Measurements from ENCODE around the gene SLC44A5.

DNA sequence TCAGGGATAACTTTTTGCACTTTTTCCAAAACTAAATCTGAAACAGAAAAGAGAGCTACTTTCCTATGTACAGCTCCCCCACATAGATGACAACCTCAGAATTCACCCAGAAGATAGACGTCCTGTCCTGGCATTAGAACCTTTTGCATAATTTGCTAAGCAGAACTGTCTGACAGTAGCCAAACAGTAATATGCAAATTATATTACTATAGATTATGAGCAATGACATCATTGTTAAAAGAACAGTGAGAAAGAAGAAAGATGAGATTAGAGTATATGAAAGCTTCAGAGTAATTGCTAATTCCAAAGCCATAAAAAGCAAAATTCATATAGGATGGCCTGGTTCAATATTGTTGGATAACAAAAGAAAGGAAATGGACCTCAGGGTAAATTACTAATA is 43.7 kb downstream of the SLC44A5 start:
- TF ChIP-seq POLR2A (IDR thresholded peaks at IDR 0.05; ENCODE audit: low read length): no peak
- no peak for TF ChIP-seq GATA1 (IDR thresholded peaks at IDR 0.05; ENCODE audit: low read depth, low read length)

All from erythroblast (primary cell).